ENCODE measurements around the gene TMSB10.
"Not testable (repeated sequence)": the region's sequence is repeated elsewhere in the genome, so short reads cannot be mapped to it uniquely, and the experiment has no call there.

TMSB10 gene

GRCh38 chr2:84897773-84898172 is 7.7 kb upstream of the TMSB10 start:
- DNase-seq = no peak
- in situ Hi-C loops (cut with MboI; ENCODE audit: low pct_unique_long_range_greater_than_20kb, low sequenced_read_pairs) = no loop called here

GRCh38 chr2:84899304-84900204 is 5.9 kb upstream of the TMSB10 start:
- DNase-seq = no peak
- in situ Hi-C loops (cut with MboI; ENCODE audit: low pct_unique_long_range_greater_than_20kb, low sequenced_read_pairs) = no loop called here

- in situ Hi-C loops (cut with MboI; ENCODE audit: low pct_unique_long_range_greater_than_20kb, low sequenced_read_pairs) = no loop called here
- peak; percentile 30 for DNase-seq
Measured at GRCh38 chr2:84900971-84901370, 4.5 kb upstream of the TMSB10 start.

GRCh38 chr2:84901593-84902120 is 3.8 kb upstream of the TMSB10 start:
- DNase-seq = no peak
- in situ Hi-C loops (cut with MboI; ENCODE audit: low pct_unique_long_range_greater_than_20kb, low sequenced_read_pairs) = no loop called here

- no peak for DNase-seq
- in situ Hi-C loops (cut with MboI; ENCODE audit: low pct_unique_long_range_greater_than_20kb, low sequenced_read_pairs) = no loop called here
Measured at GRCh38 chr2:84902526-84902925, 2.9 kb upstream of the TMSB10 start.

GRCh38 chr2:84904151-84904550 is 1.3 kb upstream of the TMSB10 start:
- in situ Hi-C loops (cut with MboI; ENCODE audit: low pct_unique_long_range_greater_than_20kb, low sequenced_read_pairs) = no loop called here
- no peak for DNase-seq

- in situ Hi-C loops (cut with MboI; ENCODE audit: low pct_unique_long_range_greater_than_20kb, low sequenced_read_pairs) = no loop called here
- DNase-seq = peak; percentile 68
Measured at GRCh38 chr2:84904717-84905174, 710 bp upstream of the TMSB10 start.

- peak; percentile 28 for DNase-seq
Measured at GRCh38 chr2:84906108-84906899, 848 bp downstream of the TMSB10 start.

GRCh38 chr2:84906900-84907714 is 1.7 kb downstream of the TMSB10 start:
- peak; percentile 88 for DNase-seq
- in situ Hi-C loops (cut with MboI; ENCODE audit: low pct_unique_long_range_greater_than_20kb, low sequenced_read_pairs) = no loop called here

More at GRCh38 chr2:84906108-84906899, 848 bp downstream of the TMSB10 start:
- in situ Hi-C loops (cut with MboI; ENCODE audit: low pct_unique_long_range_greater_than_20kb, low sequenced_read_pairs) = no loop called here

- in situ Hi-C loops (cut with MboI; ENCODE audit: low pct_unique_long_range_greater_than_20kb, low sequenced_read_pairs) = no loop called here
- DNase-seq = no peak
Measured at GRCh38 chr2:84908948-84909713, 3.7 kb downstream of the TMSB10 start.

GRCh38 chr2:84911135-84911678 is 5.8 kb downstream of the TMSB10 start:
- in situ Hi-C loops (cut with MboI; ENCODE audit: low pct_unique_long_range_greater_than_20kb, low sequenced_read_pairs) = no loop called here
- no peak for DNase-seq

GRCh38 chr2:84912984-84913383 is 7.5 kb downstream of the TMSB10 start:
- DNase-seq = no peak
- in situ Hi-C loops (cut with MboI; ENCODE audit: low pct_unique_long_range_greater_than_20kb, low sequenced_read_pairs) = no loop called here

- in situ Hi-C loops (cut with MboI; ENCODE audit: low pct_unique_long_range_greater_than_20kb, low sequenced_read_pairs) = no loop called here
- DNase-seq = no peak
Measured at GRCh38 chr2:84914334-84914733, 8.9 kb downstream of the TMSB10 start.

GRCh38 chr2:84915675-84916074 is 10.2 kb downstream of the TMSB10 start:
- in situ Hi-C loops (cut with MboI; ENCODE audit: low pct_unique_long_range_greater_than_20kb, low sequenced_read_pairs); DNase-seq: not testable (repeated sequence)

GRCh38 chr2:84917821-84918220 is 12.4 kb downstream of the TMSB10 start:
- in situ Hi-C loops (cut with MboI; ENCODE audit: low pct_unique_long_range_greater_than_20kb, low sequenced_read_pairs); DNase-seq: not testable (repeated sequence)

- in situ Hi-C loops (cut with MboI; ENCODE audit: low pct_unique_long_range_greater_than_20kb, low sequenced_read_pairs) = no loop called here
- DNase-seq = no peak
Measured at GRCh38 chr2:84918430-84918829, 13.0 kb downstream of the TMSB10 start.

- in situ Hi-C loops (cut with MboI; ENCODE audit: low pct_unique_long_range_greater_than_20kb, low sequenced_read_pairs) = no loop called here
- peak; percentile 25 for DNase-seq
Measured at GRCh38 chr2:84919885-84920580, 14.6 kb downstream of the TMSB10 start.
